Measurements from ENCODE around the gene PLOD2. TPM values are rescaled to one million over a fixed set of nuclear protein-coding genes. Genes with fewer than 3 reads are reported as not detected.

Gene PLOD2
- total RNA-seq, 1 experiment from 2014 or later, result 158 TPM

- TF ChIP-seq POLR2AphosphoS5 (IDR thresholded peaks at IDR 0.05; ENCODE audit: low read depth, low read length) (no peak), CTCF (IDR thresholded peaks at IDR 0.05) (no peak), TCF7L2 (IDR thresholded peaks at IDR 0.05; ENCODE audit: low read depth, low read length) (no peak), SIN3A (IDR thresholded peaks at IDR 0.05; ENCODE audit: borderline replicate concordance, insufficient read depth, low read depth, low read length) (no peak), REST (IDR thresholded peaks at IDR 0.05; ENCODE audit: insufficient read depth in 1 of 2, low read depth in 2 of 2, low read length in 1 of 2) (no peak)
- no peak overlapping the region for H3K4me3 ChIP-seq (ENCODE audit: low read depth in 2 of 2, low read length in 2 of 2)
- BruUV-seq (replicated peaks), result no TSS peak
These were observed 4.9 kb upstream of the PLOD2 start for GRCh38 chr3:146165877-146166276.

GRCh38 chr3:146164971-146165769 lies 4.2 kb upstream of the PLOD2 start:
- Histone ChIP-seq H3K27me3 (ENCODE audit: control insufficient read depth, insufficient read depth, low read length) (no peaks in the 10 kb centered on the region), H3K9me3 (ENCODE audit: control insufficient read depth, insufficient read depth, low read depth, low read length) (no peaks in the 10 kb centered on the region), H3K4me1 (ENCODE audit: control insufficient read depth, insufficient read depth, low read length) (peaks cover 51% of the 10 kb centered on the region), H3K27ac (ENCODE audit: low read length) (peak overlapping the region; percentile 99), H3K4me3 (ENCODE audit: low read depth in 2 of 2, low read length in 2 of 2) (peak overlapping the region in 1 of 2 experiments; percentile 27; a peak in 1 of 4 replicates), H3K36me3 (ENCODE audit: control insufficient read depth, insufficient read depth, low read length) (no peaks in the 10 kb centered on the region)
- intact Hi-C loops (cut with micrococcal nuclease; ENCODE audit: unreplicated experiment) (loop anchor here (5.0 kb wide), 1 partner anchor 98 kb away; no protein-coding TSS in a partner anchor), in situ Hi-C loops (cut with HindIII; ENCODE audit: low pct_unique_long_range_greater_than_20kb, low sequenced_read_pairs) (no loop called here)
- CTCF ChIA-PET, result no interaction called here
- POLR2A ChIA-PET, result no interaction called here
- ATAC-seq, result 0 out of 2 replicates have a peak, but pooled peaks have one; percentile 0
- no TSS peak for BruUV-seq (replicated peaks)
- no peak for DNase-seq (ENCODE audit: low read depth, low spot score)
- TF ChIP-seq TCF7L2 (IDR thresholded peaks at IDR 0.05; ENCODE audit: low read depth, low read length) (no peak), REST (IDR thresholded peaks at IDR 0.05; ENCODE audit: insufficient read depth in 1 of 2, low read depth in 2 of 2, low read length in 1 of 2) (no peak), POLR2AphosphoS5 (IDR thresholded peaks at IDR 0.05; ENCODE audit: low read depth, low read length) (no peak), CTCF (IDR thresholded peaks at IDR 0.05) (no peak), SIN3A (IDR thresholded peaks at IDR 0.05; ENCODE audit: borderline replicate concordance, insufficient read depth, low read depth, low read length) (no peak)

More at GRCh38 chr3:146165877-146166276, 4.9 kb upstream of the PLOD2 start:
- ChIA-PET POLR2A (no interaction called here), CTCF (interaction anchor here (1.4 kb wide), 1 partner anchor 24 kb away, joined by 3 read pairs; no protein-coding TSS in a partner anchor)
- H3K36me3 ChIP-seq (ENCODE audit: control insufficient read depth, insufficient read depth, low read length), result no peaks in the 10 kb centered on the region
- intact Hi-C loops (cut with micrococcal nuclease; ENCODE audit: unreplicated experiment) (no loop called here), in situ Hi-C loops (cut with HindIII; ENCODE audit: low pct_unique_long_range_greater_than_20kb, low sequenced_read_pairs) (no loop called here)
- ATAC-seq (no peak), DNase-seq (ENCODE audit: low read depth, low spot score) (no peak)
- H3K9me3 ChIP-seq (ENCODE audit: control insufficient read depth, insufficient read depth, low read depth, low read length), result no peaks in the 10 kb centered on the region
- peak overlapping the region; percentile 99 for H3K27ac ChIP-seq (ENCODE audit: low read length)
- peaks cover 51% of the 10 kb centered on the region for H3K4me1 ChIP-seq (ENCODE audit: control insufficient read depth, insufficient read depth, low read length)
- H3K27me3 ChIP-seq (ENCODE audit: control insufficient read depth, insufficient read depth, low read length), result no peaks in the 10 kb centered on the region

All from Panc1 (cell line).